GM23338 (cell line): ENCODE data around the gene AK2. TPM values are rescaled to one million over a fixed set of nuclear protein-coding genes. Genes with fewer than 3 reads are reported as not detected.
A peak's percentile ranks its signal among the peaks of the same experiment; 100 is the strongest.

Experiments
- ATAC-seq: fragments of 200-7000 bp; cut with Tn5 transposase; 3 replicates; pipeline ENCODE4 v1.9.1; 2020
- DNase-seq: peaks from one replicate; pipeline ENCODE4 v3.0.0-alpha.2; 2015; ENCODE audit warnings: low spot score
- H2AFZ ChIP-seq: fragments of 200-600 bp; sonication (generic); 2 replicates; pipeline ENCODE4 v1.8.0; 2016; ENCODE audit warnings: antibody characterized with exemption, mild to moderate bottlenecking, moderate library complexity
- H3F3A ChIP-seq: fragments of 200-600 bp; sonication (generic); replicated peaks from 2 replicates; pipeline ENCODE4 v1.8.0; 2017; ENCODE audit warnings: antibody characterized with exemption, mixed run types, low read depth
- H3K27ac ChIP-seq: fragments of 200-600 bp; sonication (generic); 2 replicates; pipeline ENCODE4 v1.6.1; 2016; ENCODE audit warnings: low read depth
- H3K27me3 ChIP-seq: fragments of 200-600 bp; sonication (generic); 2 replicates; pipeline ENCODE4 v1.8.0; 2016; ENCODE audit warnings: mild to moderate bottlenecking, mixed run types, moderate library complexity; ENCODE audit not compliant: insufficient read depth
- H3K36me3 ChIP-seq: fragments of 200-600 bp; sonication (generic); 2 replicates; pipeline ENCODE4 v1.8.0; 2016; ENCODE audit warnings: mild to moderate bottlenecking; ENCODE audit not compliant: insufficient read depth
- H3K4me1 ChIP-seq: fragments of 200-600 bp; sonication (generic); 2 replicates; pipeline ENCODE4 v1.8.0; 2016; ENCODE audit warnings: mild to moderate bottlenecking, moderate library complexity; ENCODE audit not compliant: insufficient read depth
- H3K4me2 ChIP-seq: fragments of 200-600 bp; sonication (generic); 2 replicates; pipeline ENCODE4 v1.7.1; 2017; ENCODE audit warnings: mixed run types
- H3K4me3 ChIP-seq: fragments of 200-600 bp; sonication (generic); 2 replicates; pipeline ENCODE4 v1.6.1; 2016; ENCODE audit warnings: mixed run types
- H3K79me2 ChIP-seq: fragments of 200-600 bp; sonication (generic); replicated peaks from 2 replicates; pipeline ENCODE4 v1.8.0; 2017; ENCODE audit warnings: mild to moderate bottlenecking; ENCODE audit not compliant: insufficient read depth
- H3K9me2 ChIP-seq: fragments of 200-600 bp; sonication (generic); 2 replicates; pipeline ENCODE4 v1.8.0; 2017; ENCODE audit not compliant: insufficient read depth
- H4K20me1 ChIP-seq: fragments of 200-600 bp; sonication (generic); replicated peaks from 2 replicates; pipeline ENCODE4 v1.8.0; 2017; ENCODE audit warnings: mild to moderate bottlenecking; ENCODE audit not compliant: insufficient read depth
- H3K27ac Mint-ChIP-seq: 2 replicates; pipeline ENCODE4 v1.8.0; 2020; ENCODE audit warnings: inconsistent platforms, mild to moderate bottlenecking, moderate library complexity, mixed read lengths
- H3K27me3 Mint-ChIP-seq: 3 replicates; pipeline ENCODE4 v1.8.0; 2022; ENCODE audit warnings: low read depth, mild to moderate bottlenecking, moderate library complexity, mixed read lengths, inconsistent platforms; ENCODE audit not compliant: insufficient read depth, poor library complexity
- H3K36me3 Mint-ChIP-seq: 3 replicates; pipeline ENCODE4 v1.8.0; 2021; ENCODE audit warnings: low read depth, mild to moderate bottlenecking, inconsistent platforms, moderate library complexity, mixed read lengths
- H3K4me1 Mint-ChIP-seq: 3 replicates; pipeline ENCODE4 v1.8.0; 2020; ENCODE audit warnings: mild to moderate bottlenecking, inconsistent platforms, mixed read lengths
- H3K4me3 Mint-ChIP-seq: 3 replicates; pipeline ENCODE4 v1.8.0; 2021; ENCODE audit warnings: moderate library complexity, mild to moderate bottlenecking, inconsistent platforms, mixed read lengths
- H3K9me3 Mint-ChIP-seq: 3 replicates; pipeline ENCODE4 v1.8.0; 2020; ENCODE audit warnings: moderate library complexity, mild to moderate bottlenecking, inconsistent platforms, mixed read lengths
- EZH2 ChIP-seq: fragments of 200-600 bp; sonication (generic); IDR thresholded peaks from one replicate; pipeline ENCODE4 v1.8.0; 2017; ENCODE audit warnings: antibody characterized with exemption, mild to moderate bottlenecking, low read depth; ENCODE audit not compliant: unreplicated experiment
- EZH2phosphoT487 ChIP-seq: fragments of 200-600 bp; sonication (generic); IDR thresholded peaks from one replicate; pipeline ENCODE4 v1.8.1; 2018; ENCODE audit warnings: antibody characterized with exemption; ENCODE audit not compliant: unreplicated experiment
- JUNB ChIP-seq: IDR thresholded peaks from one replicate; pipeline ENCODE4 v1.6.1; 2016; ENCODE audit warnings: antibody characterized with exemption; ENCODE audit not compliant: unreplicated experiment
- NANOG ChIP-seq: IDR thresholded peaks from 2 replicates; pipeline ENCODE4 v1.6.1; 2016; ENCODE audit warnings: antibody characterized with exemption, borderline replicate concordance
- POLR2AphosphoS5 ChIP-seq: IDR thresholded peaks from 2 replicates; pipeline ENCODE4 v1.6.1; 2016; ENCODE audit warnings: antibody characterized with exemption, low read depth
- REST ChIP-seq: IDR thresholded peaks from one replicate; pipeline ENCODE4 v1.6.1; 2018; ENCODE audit warnings: antibody characterized with exemption; ENCODE audit not compliant: unreplicated experiment
- STAT1 ChIP-seq: IDR thresholded peaks from one replicate; pipeline ENCODE4 v1.6.1; 2016; ENCODE audit warnings: antibody characterized with exemption; ENCODE audit not compliant: unreplicated experiment
- ZNF114 ChIP-seq: fragments of 250-450 bp; sonication (Bioruptor Pico); IDR thresholded peaks from 2 replicates; pipeline ENCODE4 v1.5.0; 2020; ENCODE audit warnings: mild to moderate bottlenecking, moderate library complexity
- ZNF331 ChIP-seq: fragments of 250-450 bp; sonication (Bioruptor Pico); IDR thresholded peaks from 2 replicates; pipeline ENCODE4 v1.5.0; 2020; ENCODE audit warnings: low read depth, mild to moderate bottlenecking, moderate library complexity
- polyA plus RNA-seq: library from polyadenylated mRNA; unstranded; fragments of >200 nt; fragmentation: Nextera tagmentation; extraction: Ambion mirVana; gene quantifications from 2 replicates; pipeline ENCODE4 v1.2.1, GENCODE V29; 2016
- total RNA-seq: library from RNA; depleted of rRNA; stranded (reverse); fragments of >200 nt; shearing (Covaris generic); gene quantifications from 2 replicates; pipeline ENCODE4 v1.2.3, GENCODE V29; 2014
- TF ChIP-seq, protein P1 (sequence below): IDR thresholded peaks from 2 replicates; pipeline ENCODE4 v1.6.1; 2016; ENCODE audit warnings: antibody characterized with exemption
- TF ChIP-seq, protein P2 (sequence below): fragments of 250-450 bp; sonication (Bioruptor Pico); IDR thresholded peaks from 2 replicates; pipeline ENCODE4 v1.5.0; 2020; ENCODE audit warnings: mild to moderate bottlenecking, moderate library complexity

Gene AK2
- total and polyA plus RNA-seq, 2 experiments from 2014 or later, result 125 to 142 TPM

- TF ChIP-seq REST, result no peak
- TF ChIP-seq NANOG, result no peak
- no peak for TF ChIP-seq EZH2
- no peak for TF ChIP-seq POLR2AphosphoS5
- no peak for TF ChIP-seq EZH2phosphoT487
- TF ChIP-seq STAT1, result no peak
- TF ChIP-seq JUNB, result no peak
Observed at GRCh38 chr1:33085332-33085731, 48.6 kb upstream of the AK2 start (continued).

DNA sequence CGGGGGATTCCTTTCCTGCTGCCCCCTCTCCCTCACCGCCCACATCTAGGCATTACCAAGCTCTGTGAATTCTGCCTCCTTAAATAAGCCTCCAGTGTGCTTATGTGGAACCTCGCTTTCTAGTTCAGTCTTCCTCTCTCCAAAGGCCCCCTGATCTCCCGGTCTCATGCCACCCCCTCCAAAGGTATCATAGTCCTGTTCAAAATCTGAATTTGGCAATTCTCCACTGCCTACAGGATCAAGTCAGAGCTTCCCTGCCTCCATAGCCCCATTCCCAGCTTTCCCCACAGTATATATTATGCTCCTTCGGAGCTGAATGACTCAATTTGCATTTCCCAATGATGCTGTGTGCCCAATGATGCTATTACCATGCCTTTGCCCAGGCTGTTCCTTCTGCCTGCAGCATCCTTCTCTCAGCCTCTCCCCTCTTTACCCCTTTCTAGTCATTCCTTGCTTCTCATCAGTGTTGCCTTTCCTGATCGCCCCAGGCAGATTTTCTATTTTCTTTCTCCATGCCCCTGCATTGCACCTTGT is 46.0 kb upstream of the AK2 start:
- Histone ChIP-seq H3K4me1 (peaks cover 11% of the 10 kb centered on the region; the same call in 1 of the 2 replicates), H3K27ac (no peak overlapping the region), H3F3A (no peaks in the 10 kb centered on the region), H3K27me3 (peaks cover 64% of the 10 kb centered on the region), H3K4me3 (no peak overlapping the region), H4K20me1 (no peaks in the 10 kb centered on the region), H2AFZ (no peak overlapping the region), H3K4me2 (peak overlapping the region; percentile 96; the same call in 1 of the 2 replicates), H3K36me3 (no peaks in the 10 kb centered on the region), H3K79me2 (no peaks in the 10 kb centered on the region), H3K9me2 (no peaks in the 10 kb centered on the region)
- Mint-ChIP-seq H3K27ac (no peak overlapping the region), H3K4me1 (peaks cover 10% of the 10 kb centered on the region), H3K27me3 (peaks cover 27% of the 10 kb centered on the region), H3K36me3 (no peaks in the 10 kb centered on the region; the same call in 2 of the 3 replicates), H3K4me3 (peak overlapping the region; percentile 66; the same call in 2 of the 3 replicates), H3K9me3 (no peaks in the 10 kb centered on the region)
- DNase-seq (no peak), ATAC-seq (no peak)
- TF ChIP-seq ZNF114 (CRISPR knock-in tag) (no peak), EZH2 (no peak), REST (no peak), ZNF331 (CRISPR knock-in tag) (no peak)
- TF ChIP-seq, protein P1, sequence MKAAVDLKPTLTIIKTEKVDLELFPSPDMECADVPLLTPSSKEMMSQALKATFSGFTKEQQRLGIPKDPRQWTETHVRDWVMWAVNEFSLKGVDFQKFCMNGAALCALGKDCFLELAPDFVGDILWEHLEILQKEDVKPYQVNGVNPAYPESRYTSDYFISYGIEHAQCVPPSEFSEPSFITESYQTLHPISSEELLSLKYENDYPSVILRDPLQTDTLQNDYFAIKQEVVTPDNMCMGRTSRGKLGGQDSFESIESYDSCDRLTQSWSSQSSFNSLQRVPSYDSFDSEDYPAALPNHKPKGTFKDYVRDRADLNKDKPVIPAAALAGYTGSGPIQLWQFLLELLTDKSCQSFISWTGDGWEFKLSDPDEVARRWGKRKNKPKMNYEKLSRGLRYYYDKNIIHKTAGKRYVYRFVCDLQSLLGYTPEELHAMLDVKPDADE, result no peak
- TF ChIP-seq, protein P2, sequence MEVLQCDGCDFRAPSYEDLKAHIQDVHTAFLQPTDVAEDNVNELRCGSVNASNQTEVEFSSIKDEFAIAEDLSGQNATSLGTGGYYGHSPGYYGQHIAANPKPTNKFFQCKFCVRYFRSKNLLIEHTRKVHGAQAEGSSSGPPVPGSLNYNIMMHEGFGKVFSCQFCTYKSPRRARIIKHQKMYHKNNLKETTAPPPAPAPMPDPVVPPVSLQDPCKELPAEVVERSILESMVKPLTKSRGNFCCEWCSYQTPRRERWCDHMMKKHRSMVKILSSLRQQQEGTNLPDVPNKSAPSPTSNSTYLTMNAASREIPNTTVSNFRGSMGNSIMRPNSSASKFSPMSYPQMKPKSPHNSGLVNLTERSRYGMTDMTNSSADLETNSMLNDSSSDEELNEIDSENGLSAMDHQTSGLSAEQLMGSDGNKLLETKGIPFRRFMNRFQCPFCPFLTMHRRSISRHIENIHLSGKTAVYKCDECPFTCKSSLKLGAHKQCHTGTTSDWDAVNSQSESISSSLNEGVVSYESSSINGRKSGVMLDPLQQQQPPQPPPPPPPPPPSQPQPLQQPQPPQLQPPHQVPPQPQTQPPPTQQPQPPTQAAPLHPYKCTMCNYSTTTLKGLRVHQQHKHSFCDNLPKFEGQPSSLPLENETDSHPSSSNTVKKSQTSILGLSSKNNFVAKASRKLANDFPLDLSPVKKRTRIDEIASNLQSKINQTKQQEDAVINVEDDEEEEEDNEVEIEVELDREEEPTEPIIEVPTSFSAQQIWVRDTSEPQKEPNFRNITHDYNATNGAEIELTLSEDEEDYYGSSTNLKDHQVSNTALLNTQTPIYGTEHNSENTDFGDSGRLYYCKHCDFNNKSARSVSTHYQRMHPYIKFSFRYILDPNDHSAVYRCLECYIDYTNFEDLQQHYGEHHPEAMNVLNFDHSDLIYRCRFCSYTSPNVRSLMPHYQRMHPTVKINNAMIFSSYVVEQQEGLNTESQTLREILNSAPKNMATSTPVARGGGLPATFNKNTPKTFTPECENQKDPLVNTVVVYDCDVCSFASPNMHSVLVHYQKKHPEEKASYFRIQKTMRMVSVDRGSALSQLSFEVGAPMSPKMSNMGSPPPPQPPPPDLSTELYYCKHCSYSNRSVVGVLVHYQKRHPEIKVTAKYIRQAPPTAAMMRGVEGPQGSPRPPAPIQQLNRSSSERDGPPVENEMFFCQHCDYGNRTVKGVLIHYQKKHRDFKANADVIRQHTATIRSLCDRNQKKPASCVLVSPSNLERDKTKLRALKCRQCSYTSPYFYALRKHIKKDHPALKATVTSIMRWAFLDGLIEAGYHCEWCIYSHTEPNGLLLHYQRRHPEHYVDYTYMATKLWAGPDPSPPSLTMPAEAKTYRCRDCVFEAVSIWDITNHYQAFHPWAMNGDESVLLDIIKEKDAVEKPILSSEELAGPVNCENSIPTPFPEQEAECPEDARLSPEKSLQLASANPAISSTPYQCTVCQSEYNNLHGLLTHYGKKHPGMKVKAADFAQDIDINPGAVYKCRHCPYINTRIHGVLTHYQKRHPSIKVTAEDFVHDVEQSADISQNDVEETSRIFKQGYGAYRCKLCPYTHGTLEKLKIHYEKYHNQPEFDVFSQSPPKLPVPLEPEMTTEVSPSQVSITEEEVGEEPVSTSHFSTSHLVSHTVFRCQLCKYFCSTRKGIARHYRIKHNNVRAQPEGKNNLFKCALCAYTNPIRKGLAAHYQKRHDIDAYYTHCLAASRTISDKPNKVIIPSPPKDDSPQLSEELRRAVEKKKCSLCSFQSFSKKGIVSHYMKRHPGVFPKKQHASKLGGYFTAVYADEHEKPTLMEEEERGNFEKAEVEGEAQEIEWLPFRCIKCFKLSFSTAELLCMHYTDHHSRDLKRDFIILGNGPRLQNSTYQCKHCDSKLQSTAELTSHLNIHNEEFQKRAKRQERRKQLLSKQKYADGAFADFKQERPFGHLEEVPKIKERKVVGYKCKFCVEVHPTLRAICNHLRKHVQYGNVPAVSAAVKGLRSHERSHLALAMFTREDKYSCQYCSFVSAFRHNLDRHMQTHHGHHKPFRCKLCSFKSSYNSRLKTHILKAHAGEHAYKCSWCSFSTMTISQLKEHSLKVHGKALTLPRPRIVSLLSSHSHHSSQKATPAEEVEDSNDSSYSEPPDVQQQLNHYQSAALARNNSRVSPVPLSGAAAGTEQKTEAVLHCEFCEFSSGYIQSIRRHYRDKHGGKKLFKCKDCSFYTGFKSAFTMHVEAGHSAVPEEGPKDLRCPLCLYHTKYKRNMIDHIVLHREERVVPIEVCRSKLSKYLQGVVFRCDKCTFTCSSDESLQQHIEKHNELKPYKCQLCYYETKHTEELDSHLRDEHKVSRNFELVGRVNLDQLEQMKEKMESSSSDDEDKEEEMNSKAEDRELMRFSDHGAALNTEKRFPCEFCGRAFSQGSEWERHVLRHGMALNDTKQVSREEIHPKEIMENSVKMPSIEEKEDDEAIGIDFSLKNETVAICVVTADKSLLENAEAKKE (CRISPR knock-in tag), result no peak
